ENCODE data around the gene POLD1. TPM values are rescaled to one million over a fixed set of nuclear protein-coding genes. Genes with fewer than 3 reads are reported as not detected.

The POLD1 gene
- total and polyA plus RNA-seq, 2 of the 13 experiments (the other 11 are each of a cell fraction or from before 2014, with no cell fraction given): 17.4 to 54.0 TPM

GRCh38 chr19:50431343-50432220 lies 47.4 kb downstream of the POLD1 start (continued):
- TF ChIP-seq ARID4A (CRISPR knock-in tag; IDR thresholded peaks at IDR 0.05; ENCODE audit: borderline replicate concordance) (0 out of 2 replicates have a peak, but pooled peaks have one; percentile 14), TAF1 (CRISPR knock-in tag; IDR thresholded peaks at IDR 0.05) (peak; percentile 25; the same call in 1 of the 2 replicates), RFXANK (CRISPR knock-in tag; IDR thresholded peaks at IDR 0.05) (peak; percentile 100), ZNF772 (CRISPR knock-in tag; IDR thresholded peaks at IDR 0.05) (0 out of 2 replicates have a peak, but pooled peaks have one; percentile 51), ZBTB7A (CRISPR knock-in tag; IDR thresholded peaks at IDR 0.05) (peak; percentile 83; the same call in 1 of the 2 replicates), ZNF777 (CRISPR knock-in tag; IDR thresholded peaks at IDR 0.05) (peak; percentile 44; the same call in 1 of the 2 replicates), ZNF350 (CRISPR knock-in tag; IDR thresholded peaks at IDR 0.05; ENCODE audit: borderline replicate concordance, low read depth) (peak; percentile 27; the same call in 1 of the 2 replicates), HOXA5 (CRISPR knock-in tag; IDR thresholded peaks at IDR 0.05) (0 out of 2 replicates have a peak, but pooled peaks have one; percentile 14), TBX2 (CRISPR knock-in tag; IDR thresholded peaks at IDR 0.05; ENCODE audit: borderline replicate concordance) (peak; percentile 33; the same call in 1 of the 2 replicates), YEATS2 (CRISPR knock-in tag; IDR thresholded peaks at IDR 0.05; ENCODE audit: borderline replicate concordance) (0 out of 2 replicates have a peak, but pooled peaks have one; percentile 49), ATF1 (CRISPR knock-in tag; IDR thresholded peaks at IDR 0.05) (peak; percentile 95), GABPB1 (CRISPR knock-in tag; IDR thresholded peaks at IDR 0.05) (peak; percentile 52; the same call in 1 of the 2 replicates), CREB1 (IDR thresholded peaks at IDR 0.05) (peak; percentile 91), CREB1 (CRISPR knock-in tag; IDR thresholded peaks at IDR 0.05) (peak; percentile 98), SP140L (CRISPR knock-in tag; IDR thresholded peaks at IDR 0.05; ENCODE audit: borderline replicate concordance) (no peak), RXRA (CRISPR knock-in tag; IDR thresholded peaks at IDR 0.05) (0 out of 2 replicates have a peak, but pooled peaks have one; percentile 28), JARID2 (CRISPR knock-in tag; IDR thresholded peaks at IDR 0.05; ENCODE audit: insufficient replicate concordance) (no peak), ZNF619 (CRISPR knock-in tag; IDR thresholded peaks at IDR 0.05) (no peak), SALL1 (CRISPR knock-in tag; IDR thresholded peaks at IDR 0.05) (peak; percentile 77)
- TF ChIP-seq, protein P1, sequence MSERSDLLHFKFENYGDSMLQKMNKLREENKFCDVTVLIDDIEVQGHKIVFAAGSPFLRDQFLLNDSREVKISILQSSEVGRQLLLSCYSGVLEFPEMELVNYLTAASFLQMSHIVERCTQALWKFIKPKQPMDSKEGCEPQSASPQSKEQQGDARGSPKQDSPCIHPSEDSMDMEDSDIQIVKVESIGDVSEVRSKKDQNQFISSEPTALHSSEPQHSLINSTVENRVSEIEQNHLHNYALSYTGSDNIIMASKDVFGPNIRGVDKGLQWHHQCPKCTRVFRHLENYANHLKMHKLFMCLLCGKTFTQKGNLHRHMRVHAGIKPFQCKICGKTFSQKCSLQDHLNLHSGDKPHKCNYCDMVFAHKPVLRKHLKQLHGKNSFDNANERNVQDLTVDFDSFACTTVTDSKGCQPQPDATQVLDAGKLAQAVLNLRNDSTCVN (CRISPR knock-in tag; IDR thresholded peaks at IDR 0.05; ENCODE audit: borderline replicate concordance): 0 out of 2 replicates have a peak, but pooled peaks have one; percentile 35
- TF ChIP-seq, protein P2, sequence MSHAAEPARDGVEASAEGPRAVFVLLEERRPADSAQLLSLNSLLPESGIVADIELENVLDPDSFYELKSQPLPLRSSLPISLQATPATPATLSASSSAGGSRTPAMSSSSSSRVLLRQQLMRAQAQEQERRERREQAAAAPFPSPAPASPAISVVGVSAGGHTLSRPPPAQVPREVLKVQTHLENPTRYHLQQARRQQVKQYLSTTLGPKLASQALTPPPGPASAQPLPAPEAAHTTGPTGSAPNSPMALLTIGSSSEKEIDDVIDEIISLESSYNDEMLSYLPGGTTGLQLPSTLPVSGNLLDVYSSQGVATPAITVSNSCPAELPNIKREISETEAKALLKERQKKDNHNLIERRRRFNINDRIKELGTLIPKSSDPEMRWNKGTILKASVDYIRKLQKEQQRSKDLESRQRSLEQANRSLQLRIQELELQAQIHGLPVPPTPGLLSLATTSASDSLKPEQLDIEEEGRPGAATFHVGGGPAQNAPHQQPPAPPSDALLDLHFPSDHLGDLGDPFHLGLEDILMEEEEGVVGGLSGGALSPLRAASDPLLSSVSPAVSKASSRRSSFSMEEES (CRISPR knock-in tag; IDR thresholded peaks at IDR 0.05): 0 out of 2 replicates have a peak, but pooled peaks have one; percentile 31

Measured in HepG2 (cell line).